HepG2 (cell line): ENCODE data around the gene CHID1. TPM values are rescaled to one million over a fixed set of nuclear protein-coding genes. Genes with fewer than 3 reads are reported as not detected.
A peak's percentile ranks its signal among the peaks of the same experiment; 100 is the strongest.

ENCODE experiments used
- CHCHD3 ChIP-seq: sonication (generic); formaldehyde crosslinking; IDR thresholded peaks from 2 replicates; pipeline ENCODE4 v1.8.0; 2022; ENCODE audit warnings: mild to moderate bottlenecking, missing genetic modification reagents, moderate library complexity
- ELF1 ChIP-seq: sonication (generic); formaldehyde crosslinking; IDR thresholded peaks from 2 replicates; pipeline ENCODE4 v1.4.0; 2020; ENCODE audit warnings: missing genetic modification reagents
- GATAD1 ChIP-seq: IDR thresholded peaks from 2 replicates; pipeline ENCODE4 v1.6.1; 2016; ENCODE audit warnings: missing genetic modification reagents, missing compliant biosample characterization
- HHEX ChIP-seq: IDR thresholded peaks from 2 replicates; pipeline ENCODE4 v1.6.1; 2016; ENCODE audit warnings: control low read depth
- HNF4A ChIP-seq: sonication (generic); formaldehyde crosslinking; IDR thresholded peaks from 2 replicates; pipeline ENCODE4 v1.4.0; 2020; ENCODE audit warnings: missing genetic modification reagents
- HNRNPLL ChIP-seq: fragments of 200-400 bp; formaldehyde crosslinking; IDR thresholded peaks from 2 replicates; pipeline ENCODE4 v1.6.1; 2017; ENCODE audit warnings: mild to moderate bottlenecking, low read depth, low read length; ENCODE audit not compliant: poor library complexity, severe bottlenecking
- IKZF5 ChIP-seq: IDR thresholded peaks from 2 replicates; pipeline ENCODE4 v1.6.1; 2018; ENCODE audit warnings: missing genetic modification reagents, mild to moderate bottlenecking, missing compliant biosample characterization
- KAT2B ChIP-seq: fragments of 150-350 bp; IDR thresholded peaks from 2 replicates; pipeline ENCODE4 v1.6.1; 2014; ENCODE audit warnings: low read depth, low read length, borderline replicate concordance
- SMAD3 ChIP-seq: sonication (generic); formaldehyde crosslinking; IDR thresholded peaks from 2 replicates; pipeline ENCODE4 v1.4.0; 2020; ENCODE audit warnings: missing genetic modification reagents
- ZBTB1 ChIP-seq: sonication (generic); formaldehyde crosslinking; IDR thresholded peaks from 2 replicates; pipeline ENCODE4 v1.4.0; 2020; ENCODE audit warnings: missing genetic modification reagents, borderline replicate concordance
- ZBTB40 ChIP-seq, 2 experiments: fragments of 450-650 bp in 1 of 2; sonication (generic) in 1 of 2; formaldehyde crosslinking in 1 of 2; IDR thresholded peaks; 2 replicates each; pipeline versions ENCODE4 v1.6.1 to v1.8.0; 2016 to 2022; ENCODE audit warnings: antibody characterized with exemption in 1 of 2, mild to moderate bottlenecking in 1 of 2, missing genetic modification reagents in 1 of 2
- ZNF670 ChIP-seq: sonication (generic); formaldehyde crosslinking; IDR thresholded peaks from 2 replicates; pipeline ENCODE4 v1.8.0; 2022; ENCODE audit warnings: mild to moderate bottlenecking, missing genetic modification reagents, borderline replicate concordance
- ZNF687 ChIP-seq: sonication (generic); formaldehyde crosslinking; IDR thresholded peaks from 2 replicates; pipeline ENCODE4 v1.5.1; 2020; ENCODE audit warnings: mild to moderate bottlenecking, missing genetic modification reagents, moderate library complexity
- ZNF816 ChIP-seq: sonication (generic); formaldehyde crosslinking; IDR thresholded peaks from 2 replicates; pipeline ENCODE4 v1.8.0; 2022; ENCODE audit warnings: missing genetic modification reagents, mild to moderate bottlenecking, borderline replicate concordance
- polyA plus RNA-seq, 8 experiments: library from polyadenylated mRNA; depleted of rRNA in 3 of 8; stranded (reverse) in 7 of 8; unstranded in 1 of 8; fragments of >200 nt; fragmentation: Illumina TruSeq in 4 of 8; extraction: Trizol in 4 of 8; gene quantifications; 2 replicates each; pipeline versions ENCODE4 v1.2.1 to v1.2.3, GENCODE V29; 2011 to 2016; ENCODE audit warnings: low read depth in 4 of 8, missing spikeins in 1 of 8, mixed read lengths in 1 of 8; ENCODE audit not compliant: insufficient read depth in 1 of 8
- total RNA-seq, 5 experiments: library from RNA; depleted of rRNA; stranded (reverse); fragments of >200 nt; fragmentation: Illumina TruSeq; extraction: Trizol; gene quantifications; 2 replicates each; pipeline ENCODE4 v1.2.3, GENCODE V29; 2016; ENCODE audit warnings: low read depth in 1 of 5

Gene CHID1
- total and polyA plus RNA-seq, 2 of the 13 experiments (the other 11 are each of a cell fraction or from before 2014, with no cell fraction given): 65.1 to 93.6 TPM

GRCh38 chr11:844693-845644, 65.6 kb downstream of the CHID1 start (continued):
- TF ChIP-seq GATAD1 (CRISPR knock-in tag): no peak
- peak; percentile 60 for TF ChIP-seq ZNF687 (CRISPR knock-in tag)
- no peak for TF ChIP-seq CHCHD3
- no peak for TF ChIP-seq ZNF670 (CRISPR knock-in tag)
- TF ChIP-seq HNRNPLL: no peak
- no peak for TF ChIP-seq ZNF816 (CRISPR knock-in tag)
- no peak for TF ChIP-seq ZBTB1 (CRISPR knock-in tag)
- TF ChIP-seq ZBTB40 (IDR thresholded peaks at IDR 0.05): no peak
- no peak for TF ChIP-seq ZBTB40 (CRISPR knock-in tag; IDR thresholded peaks at IDR 0.05)
- TF ChIP-seq SMAD3: no peak
- TF ChIP-seq HHEX: no peak
- TF ChIP-seq IKZF5 (CRISPR knock-in tag): 0 out of 2 replicates have a peak, but pooled peaks have one; percentile 58
- peak; percentile 29 for TF ChIP-seq HNF4A (CRISPR knock-in tag)
- no peak for TF ChIP-seq ELF1 (CRISPR knock-in tag)
- TF ChIP-seq KAT2B: no peak
